Stimulated activated CD4-positive, alpha-beta T cell treated with anti-CD3 and anti-CD28 coated beads, Interleukin-4, amount 100 ng/mL, for 48 hours (primary cell): ENCODE results near the gene OR13C8.

Experiments used
- DNase-seq, 2 donors: peaks; one replicate each; pipeline ENCODE4 v3.0.0-alpha.2; 2020; ENCODE audit warnings: low read depth in 2 of 2

OR13C8 gene

DNA sequence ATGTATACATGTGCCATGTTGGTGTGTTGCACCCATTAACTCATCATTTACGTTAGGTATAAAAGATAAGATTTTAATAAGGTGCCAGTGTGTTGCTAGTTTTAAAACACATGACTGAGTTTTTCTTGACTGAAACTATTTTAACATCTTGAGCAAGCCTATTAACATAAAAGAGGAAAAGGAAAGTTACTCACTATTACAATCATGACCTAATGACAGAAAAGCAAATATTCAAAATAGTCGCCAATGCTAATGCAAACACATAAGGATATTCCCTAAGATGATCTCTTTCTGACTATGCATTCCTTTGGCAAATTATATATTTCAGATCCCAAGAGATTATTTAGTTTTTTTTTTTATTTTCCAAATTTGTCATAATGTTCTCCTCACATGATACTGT is 42.2 kb downstream of the OR13C8 start:
- DNase-seq = no peak

DNA sequence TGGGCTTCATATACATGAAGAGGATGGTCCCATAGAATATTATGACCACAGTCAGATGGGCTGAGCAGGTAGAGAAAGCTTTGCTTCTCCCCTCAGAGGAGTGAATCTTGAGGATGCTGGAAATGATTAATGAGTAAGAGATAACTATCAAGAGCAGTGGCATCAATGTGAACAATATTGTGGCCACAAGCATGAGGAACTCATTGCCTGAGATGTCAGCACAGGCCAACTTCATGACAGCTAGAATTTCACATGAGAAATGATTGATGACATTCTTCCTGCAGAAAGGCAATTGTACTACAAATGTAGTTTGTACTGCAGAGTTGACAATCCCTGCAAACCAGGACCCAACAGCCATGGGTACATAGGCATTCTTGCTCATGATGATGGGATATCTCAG is 48.5 kb downstream of the OR13C8 start:
- no peak for DNase-seq

DNA sequence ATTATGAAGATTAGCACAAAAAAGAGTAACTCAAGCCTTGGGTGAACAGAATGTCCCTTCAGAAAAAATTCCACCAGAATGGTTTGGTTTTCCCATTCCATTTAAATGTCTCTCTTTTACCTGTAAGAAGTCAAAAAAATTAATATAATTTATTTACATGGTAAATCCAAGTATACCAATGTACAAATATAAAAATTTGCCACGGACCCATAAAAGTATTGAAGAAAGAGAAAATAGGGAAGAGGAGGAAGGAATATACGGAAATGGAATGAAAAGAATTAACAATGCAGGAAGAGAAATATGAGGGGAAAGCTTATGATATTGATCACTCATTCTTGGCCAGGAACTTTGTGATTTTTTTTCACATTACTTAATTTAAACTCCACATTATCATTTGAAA is 49.1 kb downstream of the OR13C8 start, which contains the start of gene OR13C9:
Gene OR13C9, minus strand, starts transcription at position 101 of the 400 bp plus-strand sequence. Its CDS starts 0 bp downstream, at position 101.
- DNase-seq = no peak
